Heart right ventricle (tissue), 12 donors: ENCODE data around the gene PRAMEF12. TPM values are rescaled to one million over a fixed set of nuclear protein-coding genes. Genes with fewer than 3 reads are reported as not detected.

Experiments
- polyA plus RNA-seq, 2 donors: library from polyadenylated mRNA; stranded (reverse); fragments of 200-250 nt; gene quantifications; one replicate each; pipeline ENCODE4 v1.2.3, GENCODE V29; 2013
- total RNA-seq, 10 donors: library from RNA; stranded (reverse); fragmentation: NEBNext Ultra II Directional in 3 of 10; extraction: Animal tissue kit (Norgen Biotek cat#: 25700) in 3 of 10; gene quantifications; one replicate each; pipeline versions ENCODE4 v1.2.1 to v1.2.4, GENCODE V29; 2021 to 2023
- donor health status: ischemic (EF 13 %, LVEDD 7.1; RV severe dilation, severe dysfunction).
- donor health status: healthy with polysubstance abuse.
- donor health status: DM: no; HTN: yes; CAD: no.
- donor health status: DM: no; HTN: no; CAD: no.
- donor health status: ischemic (EF 25% LVEDD 6.9; RV normal size, moderate dysfunction).
- donor health status: ischemic (EF 25% LVEDD 5.7; RV mildly dilated, moderate dysfunction).
- donor health status: healthy.
- donor health status: nonischemic (EF 11% LVEDD 7.7; RV severe dilation, severe dysfunction).
- donor health status: DM: yes; HTN: yes; CAD: no.
- donor health status: PGD.
- donor health status: ischemic (EF 29% LVEDD 5.4; RV normal size, mild dysfunction).
- donor health status: nonischemic (EF 23%, LVEDD 6.1; RV moderate dilation, normal function).

The PRAMEF12 gene
- total and polyA plus RNA-seq, 12 donors = not detected

Other genes starting within 250 kb of the PRAMEF12 start
- gene DHRS3, start 155.5 kb upstream of the PRAMEF12 start, total RNA-seq = 10 to 100 TPM; 50.8 to 88.3 (median 63.7) TPM
- 10 to 100 TPM; 39.9 to 93.5 TPM for gene DHRS3, start 155.5 kb upstream of the PRAMEF12 start, polyA plus RNA-seq
- not detected for gene AADACL4, start 129.7 kb upstream of the PRAMEF12 start, total RNA-seq
- gene AADACL4, start 129.7 kb upstream of the PRAMEF12 start, polyA plus RNA-seq = not detected
- gene AADACL3, start 57.6 kb upstream of the PRAMEF12 start, total RNA-seq = not detected
- not detected for gene AADACL3, start 57.6 kb upstream of the PRAMEF12 start, polyA plus RNA-seq
- gene CFAP107, start 27.5 kb upstream of the PRAMEF12 start, total RNA-seq = not detected
- not detected for gene CFAP107, start 27.5 kb upstream of the PRAMEF12 start, polyA plus RNA-seq
- gene PRAMEF1, start 17.7 kb downstream of the PRAMEF12 start, total RNA-seq = not detected
- not detected for gene PRAMEF1, start 17.7 kb downstream of the PRAMEF12 start, polyA plus RNA-seq
- gene PRAMEF11, start 57.7 kb downstream of the PRAMEF12 start, total RNA-seq = not detected
- gene PRAMEF11, start 57.7 kb downstream of the PRAMEF12 start, polyA plus RNA-seq = not detected
- not detected for gene HNRNPCL1, start 75.0 kb downstream of the PRAMEF12 start, total RNA-seq
- not detected for gene HNRNPCL1, start 75.0 kb downstream of the PRAMEF12 start, polyA plus RNA-seq
- not detected for gene PRAMEF2, start 83.3 kb downstream of the PRAMEF12 start, total RNA-seq
- gene PRAMEF2, start 83.3 kb downstream of the PRAMEF12 start, polyA plus RNA-seq = not detected
- gene PRAMEF4, start 112.5 kb downstream of the PRAMEF12 start, total RNA-seq = not detected
- gene PRAMEF4, start 112.5 kb downstream of the PRAMEF12 start, polyA plus RNA-seq = not detected
- not detected for gene PRAMEF10, start 124.5 kb downstream of the PRAMEF12 start, total RNA-seq
- not detected for gene PRAMEF10, start 124.5 kb downstream of the PRAMEF12 start, polyA plus RNA-seq
- gene PRAMEF7, start 142.9 kb downstream of the PRAMEF12 start, total RNA-seq = not detected
- gene PRAMEF7, start 142.9 kb downstream of the PRAMEF12 start, polyA plus RNA-seq = not detected
- gene PRAMEF6, start 173.8 kb downstream of the PRAMEF12 start, total RNA-seq = not detected
- not detected for gene PRAMEF6, start 173.8 kb downstream of the PRAMEF12 start, polyA plus RNA-seq